ENCODE data around the gene SLC34A1.

GRCh38 chr5:177356746-177357145 lies 27.5 kb upstream of the SLC34A1 start:
- no peak for TF ChIP-seq CTCF (IDR thresholded peaks at IDR 0.05 in 4 of 5, conservative IDR thresholded peaks at IDR 0.05 in 1 of 5)
- no peak for TF ChIP-seq POLR2A (IDR thresholded peaks at IDR 0.05)
